Smooth muscle cell (in vitro differentiated cells): ENCODE results near the gene PRKD1. TPM values are rescaled to one million over a fixed set of nuclear protein-coding genes. Genes with fewer than 3 reads are reported as not detected.

Experiments
- DNase-seq: peaks from one replicate; lab custom pipeline; 2025; ENCODE audit not compliant: unreplicated experiment; lab: John Stamatoyannopoulos, UW
- H2AFZ ChIP-seq: fragments of 200-600 bp; sonication (generic); 2 replicates; pipeline ENCODE4 v1.6.0; 2016; ENCODE audit warnings: antibody characterized with exemption, low read depth, mild to moderate bottlenecking
- H3F3A ChIP-seq: fragments of 200-600 bp; sonication (generic); 2 replicates; pipeline ENCODE4 v1.6.0; 2017; ENCODE audit warnings: antibody characterized with exemption, low read depth
- H3K27ac ChIP-seq: fragments of 200-600 bp; sonication (generic); 2 replicates; pipeline ENCODE4 v1.5.1; 2016; ENCODE audit warnings: low read depth, mild to moderate bottlenecking
- H3K27me3 ChIP-seq: fragments of 200-600 bp; sonication (generic); 2 replicates; pipeline ENCODE4 v1.6.1; 2016; ENCODE audit warnings: low read depth, mild to moderate bottlenecking
- H3K36me3 ChIP-seq: fragments of 200-600 bp; sonication (generic); 2 replicates; pipeline ENCODE4 v1.5.1; 2016; ENCODE audit warnings: low read depth
- H3K4me1 ChIP-seq: fragments of 200-600 bp; sonication (generic); 2 replicates; pipeline ENCODE4 v1.5.1; 2016; ENCODE audit warnings: low read depth
- H3K4me2 ChIP-seq: fragments of 200-600 bp; sonication (generic); 2 replicates; pipeline ENCODE4 v1.6.0; 2016; ENCODE audit warnings: mild to moderate bottlenecking
- H3K4me3 ChIP-seq: fragments of 200-600 bp; sonication (generic); 2 replicates; pipeline ENCODE4 v1.5.1; 2016; ENCODE audit warnings: mild to moderate bottlenecking
- H3K79me2 ChIP-seq: fragments of 200-600 bp; sonication (generic); 2 replicates; pipeline ENCODE4 v1.6.0; 2016; ENCODE audit warnings: low read depth, mild to moderate bottlenecking
- H3K9ac ChIP-seq: fragments of 200-600 bp; sonication (generic); 2 replicates; pipeline ENCODE4 v1.6.0; 2016; ENCODE audit warnings: low read depth
- H3K9me3 ChIP-seq: fragments of 200-600 bp; sonication (generic); replicated peaks from 2 replicates; pipeline ENCODE4 v1.5.1; 2016; ENCODE audit warnings: low read depth
- H4K20me1 ChIP-seq: fragments of 200-600 bp; sonication (generic); 2 replicates; pipeline ENCODE4 v1.6.0; 2016; ENCODE audit warnings: low read depth
- CTCF ChIP-seq: fragments of 200-600 bp; sonication (generic); IDR thresholded peaks from 2 replicates; pipeline ENCODE4 v1.5.1; 2017; ENCODE audit warnings: borderline replicate concordance, mild to moderate bottlenecking, antibody characterized with exemption; ENCODE audit not compliant: insufficient read depth, poor library complexity, severe bottlenecking
- WGBS: methylation state at CpG from one replicate; pipeline ENCODE4 v1.1.7; 2016; ENCODE audit warnings: low lambda C conversion rate; 5-methylcytosine and 5-hydroxymethylcytosine counted together
- polyA plus RNA-seq: library from polyadenylated mRNA; unstranded; fragments of >200 nt; fragmentation: Nextera tagmentation; extraction: Ambion mirVana; gene quantifications from 2 replicates; pipeline ENCODE4 v1.2.1, GENCODE V29; 2016
- total RNA-seq: library from RNA; depleted of rRNA; stranded (reverse); fragments of >200 nt; gene quantifications from 2 replicates; pipeline ENCODE4 v1.2.3, GENCODE V29; 2014

The PRKD1 gene
- total and polyA plus RNA-seq, 2 experiments from 2014 or later = 3.7 to 7.2 TPM

GRCh38 chr14:29944091-29944490 is 16.4 kb upstream of the PRKD1 start:
- H3K4me1 ChIP-seq = no peaks in the 10 kb centered on the region
- no peak overlapping the region for H2AFZ ChIP-seq
- H3K27ac ChIP-seq = no peak overlapping the region
- no peaks in the 10 kb centered on the region for H3K9me3 ChIP-seq
- H3F3A ChIP-seq = no peaks in the 10 kb centered on the region
- H3K4me3 ChIP-seq = no peak overlapping the region
- H4K20me1 ChIP-seq = no peaks in the 10 kb centered on the region
- no peak overlapping the region for H3K4me2 ChIP-seq
- TF ChIP-seq CTCF = no peak
- no peaks in the 10 kb centered on the region for H3K27me3 ChIP-seq
- H3K79me2 ChIP-seq = no peaks in the 10 kb centered on the region
- no peaks in the 10 kb centered on the region for H3K36me3 ChIP-seq
- no peak for DNase-seq
- H3K9ac ChIP-seq = no peak overlapping the region

- Histone ChIP-seq H3K79me2 (no peaks in the 10 kb centered on the region), H3K27me3 (no peaks in the 10 kb centered on the region), H3K9me3 (no peaks in the 10 kb centered on the region), H3K4me2 (no peak overlapping the region), H3K9ac (no peak overlapping the region), H3K4me3 (no peak overlapping the region), H4K20me1 (no peaks in the 10 kb centered on the region), H2AFZ (no peak overlapping the region), H3K27ac (no peak overlapping the region), H3F3A (no peaks in the 10 kb centered on the region), H3K4me1 (no peaks in the 10 kb centered on the region), H3K36me3 (no peaks in the 10 kb centered on the region)
- no peak for DNase-seq
- TF ChIP-seq CTCF = no peak
- 64% methylated on average over 2 of the region's 2 CpGs for WGBS
Measured at GRCh38 chr14:29941401-29941800, 13.8 kb upstream of the PRKD1 start.

- no peaks in the 10 kb centered on the region for H3K79me2 ChIP-seq
- no peak for TF ChIP-seq CTCF
- H3K27ac ChIP-seq = no peak overlapping the region
- H4K20me1 ChIP-seq = no peaks in the 10 kb centered on the region
- H3K27me3 ChIP-seq = no peaks in the 10 kb centered on the region
- no peak overlapping the region for H3K4me3 ChIP-seq
- H3K36me3 ChIP-seq = no peaks in the 10 kb centered on the region
- no peak overlapping the region for H2AFZ ChIP-seq
- no peaks in the 10 kb centered on the region for H3K4me1 ChIP-seq
- H3F3A ChIP-seq = no peaks in the 10 kb centered on the region
- H3K4me2 ChIP-seq = no peak overlapping the region
- WGBS = 82% methylated on average over 3 of the region's 3 CpGs
- no peak overlapping the region for H3K9ac ChIP-seq
- H3K9me3 ChIP-seq = no peaks in the 10 kb centered on the region
- DNase-seq = no peak
Measured at GRCh38 chr14:29940482-29940881, 12.8 kb upstream of the PRKD1 start.

- no peak overlapping the region for H3K4me3 ChIP-seq
- DNase-seq = no peak
Measured at GRCh38 chr14:29937116-29937515, 9.5 kb upstream of the PRKD1 start.

More at GRCh38 chr14:29937116-29937515, 9.5 kb upstream of the PRKD1 start:
- WGBS = 65% methylated on average over 2 of the region's 2 CpGs
- no peaks in the 10 kb centered on the region for H3K27me3 ChIP-seq
- H3K4me1 ChIP-seq = no peaks in the 10 kb centered on the region
- H3F3A ChIP-seq = no peaks in the 10 kb centered on the region
- H3K27ac ChIP-seq = no peak overlapping the region
- H4K20me1 ChIP-seq = no peaks in the 10 kb centered on the region
- H3K9ac ChIP-seq = no peak overlapping the region
- no peak overlapping the region for H2AFZ ChIP-seq
- no peaks in the 10 kb centered on the region for H3K9me3 ChIP-seq
- H3K4me2 ChIP-seq = no peak overlapping the region
- no peaks in the 10 kb centered on the region for H3K79me2 ChIP-seq
- no peak for TF ChIP-seq CTCF
- no peaks in the 10 kb centered on the region for H3K36me3 ChIP-seq
